SK-N-SH (cell line): ENCODE measurements around the gene MUS81. TPM values are rescaled to one million over a fixed set of nuclear protein-coding genes. Genes with fewer than 3 reads are reported as not detected.
A peak's percentile ranks its signal among the peaks of the same experiment; 100 is the strongest.

Source experiments
- CTCF ChIA-PET: fragments of 300-600, 350-600 bp; formaldehyde crosslinking; extraction: SDS; loops from one replicate; lab custom pipeline; 2021; lab: Yijun Ruan, JAX
- POLR2A ChIA-PET: fragments of 350-600 bp; sonication (Branson Sonifier 250); formaldehyde crosslinking; extraction: SDS; loops from one replicate; lab custom pipeline; 2020; ENCODE audit warnings: antibody characterized with exemption, inconsistent platforms; lab: Yijun Ruan, JAX
- DNase-seq: peaks from one replicate; pipeline ENCODE4 v3.0.0; 2012
- H2AFZ ChIP-seq: fragments of 200-600 bp; sonication (generic); 2 replicates; pipeline ENCODE4 v1.8.1; 2016; ENCODE audit warnings: antibody characterized with exemption, mild to moderate bottlenecking, low read depth
- H3F3A ChIP-seq: fragments of 200-600 bp; sonication (generic); replicated peaks from 2 replicates; pipeline ENCODE3; 2016; ENCODE audit warnings: antibody characterized with exemption, mild to moderate bottlenecking; ENCODE audit not compliant: insufficient read depth
- H3K27ac ChIP-seq, 2 experiments: fragments of 200-500 bp in 1 of 2; fragments of 200-600 bp in 1 of 2; sonication (Bioruptor generic) in 1 of 2; sonication (generic), shearing (Covaris generic) in 1 of 2; 2 replicates each; pipeline versions ENCODE4 v1.5.1 to v1.6.1; 2014 to 2016; ENCODE audit warnings: low read depth in 2 of 2, inconsistent platforms in 1 of 2, low read length in 1 of 2, mild to moderate bottlenecking in 1 of 2, mixed read lengths in 1 of 2
- H3K27me3 ChIP-seq: fragments of 200-600 bp; sonication (generic), shearing (Covaris generic); 2 replicates; pipeline ENCODE4 v1.6.1; 2016; ENCODE audit warnings: mixed run types; ENCODE audit not compliant: insufficient read depth
- H3K36me3 ChIP-seq, 2 experiments: fragments of 200-500 bp in 1 of 2; fragments of 200-600 bp in 1 of 2; sonication (Bioruptor generic) in 1 of 2; sonication (generic) in 1 of 2; replicated peaks in 1 of 2; 2 replicates each; pipeline versions ENCODE3 to v1.5.1; 2014 to 2016; ENCODE audit warnings: low read length in 1 of 2, mild to moderate bottlenecking in 1 of 2; ENCODE audit not compliant: insufficient read depth in 2 of 2, control insufficient read depth in 1 of 2
- H3K4me1 ChIP-seq, 2 experiments: fragments of 200-500 bp in 1 of 2; fragments of 200-600 bp in 1 of 2; sonication (Bioruptor generic) in 1 of 2; sonication (generic), shearing (Covaris generic) in 1 of 2; 2 replicates each; pipeline versions ENCODE4 v1.5.1 to v1.6.1; 2014 to 2016; ENCODE audit warnings: low read depth in 1 of 2, low read length in 1 of 2, mixed run types in 1 of 2; ENCODE audit not compliant: insufficient read depth in 2 of 2, control insufficient read depth in 1 of 2
- H3K4me2 ChIP-seq: fragments of 200-600 bp; sonication (generic), shearing (Covaris generic); 2 replicates; pipeline ENCODE4 v1.6.1; 2017; ENCODE audit warnings: mixed run types
- H3K4me3 ChIP-seq, 2 experiments: fragments of 200-500 bp in 1 of 2; fragments of 200-600 bp in 1 of 2; sonication (Bioruptor generic) in 1 of 2; sonication (generic), shearing (Covaris generic) in 1 of 2; 2 replicates each; pipeline versions ENCODE4 v1.5.1 to v1.8.1; 2014 to 2016; ENCODE audit warnings: low read depth in 2 of 2, inconsistent platforms in 1 of 2, low read length in 1 of 2, mild to moderate bottlenecking in 1 of 2, mixed read lengths in 1 of 2, moderate library complexity in 1 of 2
- H3K79me2 ChIP-seq: fragments of 200-600 bp; sonication (generic); 2 replicates; pipeline ENCODE4 v1.8.1; 2017; ENCODE audit warnings: mild to moderate bottlenecking; ENCODE audit not compliant: insufficient read depth
- H3K9ac ChIP-seq: fragments of 200-600 bp; sonication (generic); 2 replicates; pipeline ENCODE4 v1.6.1; 2017; ENCODE audit warnings: mixed run types
- H3K9me2 ChIP-seq: fragments of 200-600 bp; sonication (generic); 2 replicates; pipeline ENCODE4 v1.6.1; 2017; ENCODE audit warnings: mixed run types
- H3K9me3 ChIP-seq: fragments of 200-600 bp; sonication (generic); 2 replicates; pipeline ENCODE4 v1.6.1; 2017; ENCODE audit warnings: mixed run types, mild to moderate bottlenecking, moderate library complexity
- H4K20me1 ChIP-seq: fragments of 200-600 bp; sonication (generic); 2 replicates; pipeline ENCODE4 v1.6.1; 2017; ENCODE audit warnings: mild to moderate bottlenecking, mixed run types; ENCODE audit not compliant: insufficient read depth
- EP300 ChIP-seq, 2 experiments: IDR thresholded peaks; 2 replicates each; pipeline versions ENCODE4 v1.4.0 to v1.6.1; 2012; ENCODE audit warnings: borderline replicate concordance in 1 of 2, low read depth in 1 of 2, low read length in 1 of 2
- EZH2phosphoT487 ChIP-seq: fragments of 200-600 bp; sonication (generic); IDR thresholded peaks from 2 replicates; pipeline ENCODE4 v1.6.1; 2017; ENCODE audit warnings: low read depth, mixed run types, mild to moderate bottlenecking, antibody characterized with exemption, moderate library complexity, borderline replicate concordance
- FOXM1 ChIP-seq: IDR thresholded peaks from 2 replicates; pipeline ENCODE4 v1.4.0; 2012; ENCODE audit warnings: low read depth, mild to moderate bottlenecking
- GABPA ChIP-seq: IDR thresholded peaks from 2 replicates; pipeline ENCODE4 v1.4.0; 2012; ENCODE audit warnings: low read depth, mild to moderate bottlenecking
- IRF3 ChIP-seq: fragments of 150-350 bp; IDR thresholded peaks from 2 replicates; pipeline ENCODE4 v1.6.1; 2016; ENCODE audit warnings: mild to moderate bottlenecking, low read depth, low read length
- NFIC ChIP-seq: IDR thresholded peaks from 2 replicates; pipeline ENCODE4 v1.4.0; 2012; ENCODE audit warnings: borderline replicate concordance
- PBX3 ChIP-seq: IDR thresholded peaks from 2 replicates; pipeline ENCODE4; 2012
- RAD21 ChIP-seq: IDR thresholded peaks from 2 replicates; pipeline ENCODE4 v1.6.1; 2012; ENCODE audit warnings: mild to moderate bottlenecking, low read length
- RXRA ChIP-seq: IDR thresholded peaks from 2 replicates; pipeline ENCODE4 v1.4.0; 2012; ENCODE audit warnings: low read depth, mild to moderate bottlenecking, borderline replicate concordance
- SMC3 ChIP-seq: IDR thresholded peaks from 2 replicates; pipeline ENCODE4 v1.6.1; 2012; ENCODE audit warnings: low read depth, low read length, improper control_type of control experiment
- TAF1 ChIP-seq: IDR thresholded peaks from 2 replicates; pipeline ENCODE4 v1.6.1; 2012; ENCODE audit warnings: low read depth, mild to moderate bottlenecking, low read length, moderate library complexity, borderline replicate concordance
- TCF12 ChIP-seq: IDR thresholded peaks from 2 replicates; pipeline ENCODE4 v1.4.0; 2012
- WGBS: methylation state at CpG from one replicate; pipeline ENCODE4 v1.1.6; 2017; ENCODE audit warnings: low lambda C conversion rate; 5-methylcytosine and 5-hydroxymethylcytosine counted together
- polyA plus RNA-seq, 3 experiments: library from polyadenylated mRNA; depleted of rRNA; stranded (reverse); fragments of >200 nt; gene quantifications; 2 replicates each; pipeline ENCODE4 v1.2.3, GENCODE V29; 2012
- TF ChIP-seq, protein P1 (sequence below): IDR thresholded peaks from 2 replicates; pipeline ENCODE4 v1.6.1; 2012; ENCODE audit warnings: mild to moderate bottlenecking, low read depth, low read length, moderate library complexity
- TF ChIP-seq, protein P2 (sequence below): fragments of 150-350 bp; IDR thresholded peaks from 2 replicates; pipeline ENCODE4 v1.6.1; 2017; ENCODE audit warnings: antibody characterized with exemption, low read length, low read depth, borderline replicate concordance

MUS81 gene
- polyA plus RNA-seq, 1 of the 3 experiments (the other 2 are of a cell fraction): 58.2 TPM

- ChIA-PET POLR2A (no interaction called here), CTCF (interaction anchor here (1.1 to 4.9 kb wide), 2 partner anchors 11 to 19 kb away, joined by 3 to 20 read pairs; no protein-coding TSS in a partner anchor)
- Histone ChIP-seq H3K9me3 (no peaks in the 10 kb centered on the region), H3K36me3 (peaks cover 0 to 49% of the 10 kb centered on the region in 2 experiments), H3K27ac (peak overlapping the region in 1 of 2 experiments; percentile 94; a peak in 2 of 4 replicates), H3K4me3 (no peak overlapping the region), H3K9ac (peak overlapping the region; percentile 97; the same call in 1 of the 2 replicates), H3K4me1 (peaks cover 28 to 45% of the 10 kb centered on the region in 2 experiments; a peak in 3 of 4 replicates), H3K4me2 (peak overlapping the region; percentile 89), H3K79me2 (peaks cover 90% of the 10 kb centered on the region), H3K27me3 (no peaks in the 10 kb centered on the region), H4K20me1 (peaks cover 82% of the 10 kb centered on the region), H2AFZ (no peak overlapping the region), H3K9me2 (no peaks in the 10 kb centered on the region), H3F3A (peaks cover 71% of the 10 kb centered on the region)
- DNase-seq: no peak
- 74% methylated on average over 2 of the region's 5 CpGs for WGBS
- TF ChIP-seq TCF12 (no peak), IRF3 (no peak), GABPA (no peak)
- TF ChIP-seq, protein P1, sequence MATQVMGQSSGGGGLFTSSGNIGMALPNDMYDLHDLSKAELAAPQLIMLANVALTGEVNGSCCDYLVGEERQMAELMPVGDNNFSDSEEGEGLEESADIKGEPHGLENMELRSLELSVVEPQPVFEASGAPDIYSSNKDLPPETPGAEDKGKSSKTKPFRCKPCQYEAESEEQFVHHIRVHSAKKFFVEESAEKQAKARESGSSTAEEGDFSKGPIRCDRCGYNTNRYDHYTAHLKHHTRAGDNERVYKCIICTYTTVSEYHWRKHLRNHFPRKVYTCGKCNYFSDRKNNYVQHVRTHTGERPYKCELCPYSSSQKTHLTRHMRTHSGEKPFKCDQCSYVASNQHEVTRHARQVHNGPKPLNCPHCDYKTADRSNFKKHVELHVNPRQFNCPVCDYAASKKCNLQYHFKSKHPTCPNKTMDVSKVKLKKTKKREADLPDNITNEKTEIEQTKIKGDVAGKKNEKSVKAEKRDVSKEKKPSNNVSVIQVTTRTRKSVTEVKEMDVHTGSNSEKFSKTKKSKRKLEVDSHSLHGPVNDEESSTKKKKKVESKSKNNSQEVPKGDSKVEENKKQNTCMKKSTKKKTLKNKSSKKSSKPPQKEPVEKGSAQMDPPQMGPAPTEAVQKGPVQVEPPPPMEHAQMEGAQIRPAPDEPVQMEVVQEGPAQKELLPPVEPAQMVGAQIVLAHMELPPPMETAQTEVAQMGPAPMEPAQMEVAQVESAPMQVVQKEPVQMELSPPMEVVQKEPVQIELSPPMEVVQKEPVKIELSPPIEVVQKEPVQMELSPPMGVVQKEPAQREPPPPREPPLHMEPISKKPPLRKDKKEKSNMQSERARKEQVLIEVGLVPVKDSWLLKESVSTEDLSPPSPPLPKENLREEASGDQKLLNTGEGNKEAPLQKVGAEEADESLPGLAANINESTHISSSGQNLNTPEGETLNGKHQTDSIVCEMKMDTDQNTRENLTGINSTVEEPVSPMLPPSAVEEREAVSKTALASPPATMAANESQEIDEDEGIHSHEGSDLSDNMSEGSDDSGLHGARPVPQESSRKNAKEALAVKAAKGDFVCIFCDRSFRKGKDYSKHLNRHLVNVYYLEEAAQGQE: no peak
Measured at GRCh38 chr11:65895482-65895981, 35.3 kb downstream of the MUS81 start.

DNA sequence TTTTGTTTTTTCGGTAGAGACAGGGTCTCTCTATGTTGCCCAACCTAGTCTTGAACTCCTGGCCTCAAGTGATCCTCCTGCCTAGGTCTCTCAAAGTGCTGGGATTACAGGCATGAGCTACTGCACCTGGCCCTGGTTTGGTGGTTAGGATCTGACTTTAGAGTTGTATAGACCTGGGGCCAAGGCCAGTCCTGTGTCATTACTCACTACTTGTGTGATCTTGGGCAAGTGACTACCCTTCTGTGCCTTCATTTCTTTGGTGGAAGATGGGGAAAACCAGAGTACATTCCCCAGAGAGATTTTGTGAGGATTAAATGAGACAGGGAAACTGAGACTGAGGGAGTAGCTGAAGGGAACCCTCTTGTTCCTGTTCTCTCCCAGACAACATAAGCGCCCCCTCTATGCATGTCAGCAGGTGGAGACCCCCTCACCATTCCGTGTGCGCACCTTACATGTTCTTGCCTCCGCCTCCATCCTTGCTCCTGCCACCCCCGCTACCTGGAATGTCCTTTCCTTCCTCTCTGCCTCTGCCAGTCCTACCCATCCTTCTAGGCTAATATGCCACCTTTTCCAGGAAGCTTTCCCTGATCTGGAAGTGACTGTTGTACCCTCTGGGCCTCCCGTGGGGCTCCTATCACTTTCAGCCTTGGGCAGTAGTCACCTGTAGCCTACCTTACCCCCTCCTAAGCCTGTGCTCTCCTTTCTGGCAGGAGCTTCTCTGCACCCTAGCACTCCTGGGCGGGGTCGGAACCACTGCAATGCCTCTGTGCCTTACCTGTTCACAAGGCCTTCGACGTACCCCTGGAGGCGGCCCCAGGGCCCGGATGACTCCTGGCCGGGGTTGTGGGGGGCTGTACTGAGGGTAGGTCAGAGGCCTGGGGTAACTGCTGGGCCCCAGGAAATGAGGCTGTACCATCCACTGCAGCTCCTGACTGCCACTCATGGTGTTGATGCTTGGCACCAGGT lies 36.1 kb downstream of the MUS81 start:
- H3K9me3 ChIP-seq: no peaks in the 10 kb centered on the region
- peak overlapping the region in 1 of 2 experiments; percentile 94; a peak in 2 of 4 replicates for H3K27ac ChIP-seq
- CTCF ChIA-PET: interaction anchor here (0.8 to 4.9 kb wide), 5 partner anchors 7 to 18 kb away, joined by 3 to 20 read pairs (median 4); partner anchors contain the start of genes CCDC85B and FIBP
- H3K4me1 ChIP-seq: peaks cover 27 to 49% of the 10 kb centered on the region in 2 experiments; a peak in 3 of 4 replicates
- H3F3A ChIP-seq: peaks cover 71% of the 10 kb centered on the region
- no peaks in the 10 kb centered on the region for H3K27me3 ChIP-seq
- H2AFZ ChIP-seq: no peak overlapping the region
- H3K9ac ChIP-seq: peak overlapping the region; percentile 97
- DNase-seq: no peak
- peaks cover 96% of the 10 kb centered on the region for H3K79me2 ChIP-seq
- peaks cover 0 to 49% of the 10 kb centered on the region in 2 experiments for H3K36me3 ChIP-seq
- H3K9me2 ChIP-seq: no peaks in the 10 kb centered on the region
- H4K20me1 ChIP-seq: peaks cover 77% of the 10 kb centered on the region
- peak overlapping the region in 1 of 2 experiments; percentile 82; a peak in 2 of 4 replicates for H3K4me3 ChIP-seq
- 96% methylated on average over 11 of the region's 14 CpGs for WGBS
- peak overlapping the region; percentile 89 for H3K4me2 ChIP-seq
- POLR2A ChIA-PET: interaction anchor here (0.6 kb wide), 1 partner anchor 22 kb away, joined by 3 read pairs; no protein-coding TSS in a partner anchor
- TF ChIP-seq FOXM1: no peak
- no peak for TF ChIP-seq EP300 (IDR thresholded peaks at IDR 0.05; ENCODE audit: borderline replicate concordance in 1 of 2, low read depth in 1 of 2, low read length in 1 of 2)
- TF ChIP-seq EZH2phosphoT487: no peak
- TF ChIP-seq PBX3: no peak
- TF ChIP-seq, protein P2, sequence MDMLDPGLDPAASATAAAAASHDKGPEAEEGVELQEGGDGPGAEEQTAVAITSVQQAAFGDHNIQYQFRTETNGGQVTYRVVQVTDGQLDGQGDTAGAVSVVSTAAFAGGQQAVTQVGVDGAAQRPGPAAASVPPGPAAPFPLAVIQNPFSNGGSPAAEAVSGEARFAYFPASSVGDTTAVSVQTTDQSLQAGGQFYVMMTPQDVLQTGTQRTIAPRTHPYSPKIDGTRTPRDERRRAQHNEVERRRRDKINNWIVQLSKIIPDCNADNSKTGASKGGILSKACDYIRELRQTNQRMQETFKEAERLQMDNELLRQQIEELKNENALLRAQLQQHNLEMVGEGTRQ: no peak
- TF ChIP-seq SMC3: no peak
- no peak for TF ChIP-seq RXRA
- no peak for TF ChIP-seq TAF1
- no peak for TF ChIP-seq NFIC
- no peak for TF ChIP-seq RAD21
